ENCODE results near the gene BRWD1.

Gene BRWD1

GRCh38 chr21:39196310-39196709 lies 117.1 kb downstream of the BRWD1 start:
- no peak for DNase-seq

GRCh38 chr21:39193380-39193779 lies 120.1 kb downstream of the BRWD1 start:
- no peak for DNase-seq

GRCh38 chr21:39189857-39190604 lies 123.4 kb downstream of the BRWD1 start:
- DNase-seq: no peak

GRCh38 chr21:39188521-39189139 lies 124.8 kb downstream of the BRWD1 start:
- no peak for DNase-seq

- no peak for DNase-seq
Observed at GRCh38 chr21:39187141-39187540, 126.3 kb downstream of the BRWD1 start.

- no peak for DNase-seq
Observed at GRCh38 chr21:39186676-39187075, 126.8 kb downstream of the BRWD1 start.

- DNase-seq: no peak
Observed at GRCh38 chr21:39185157-39185556, 128.3 kb downstream of the BRWD1 start.

- no peak for DNase-seq
Observed at GRCh38 chr21:39184050-39184980, 129.1 kb downstream of the BRWD1 start.

GRCh38 chr21:39183272-39184049 lies 130.0 kb downstream of the BRWD1 start, which contains the start of gene PSMG1:
Gene PSMG1 (minus strand): TSS chr21:39183451. CDS start chr21:39183385, 66 bp downstream.
- peak; percentile 87 for DNase-seq

GRCh38 chr21:39182484-39183271 lies 130.8 kb downstream of the BRWD1 start:
- DNase-seq: no peak

GRCh38 chr21:39182016-39182415 lies 131.4 kb downstream of the BRWD1 start:
- DNase-seq: no peak

- no peak for DNase-seq
Observed at GRCh38 chr21:39181205-39181818, 132.1 kb downstream of the BRWD1 start.

GRCh38 chr21:39180429-39181019 lies 132.9 kb downstream of the BRWD1 start:
- DNase-seq: no peak

GRCh38 chr21:39178421-39178820 lies 135.0 kb downstream of the BRWD1 start:
- no peak for DNase-seq

- DNase-seq: no peak
Observed at GRCh38 chr21:39176271-39176709, 137.1 kb downstream of the BRWD1 start.

- no peak for DNase-seq
Observed at GRCh38 chr21:39175665-39176064, 137.8 kb downstream of the BRWD1 start.

GRCh38 chr21:39175154-39175553 lies 138.3 kb downstream of the BRWD1 start:
- no peak for DNase-seq

GRCh38 chr21:39173716-39174680 lies 139.4 kb downstream of the BRWD1 start:
- DNase-seq: no peak

GRCh38 chr21:39169906-39170305 lies 143.5 kb downstream of the BRWD1 start:
- DNase-seq: no peak

All from T1000 (cell line).